Thoracic aorta (tissue), 2 donors: ENCODE data around the gene EEPD1. TPM values are rescaled to one million over a fixed set of nuclear protein-coding genes. Genes with fewer than 3 reads are reported as not detected.

ENCODE experiments used
- ATAC-seq: fragments of 150-250 bp; one replicate; pipeline ENCODE4 v1.8.0; 2017; ENCODE audit warnings: low read depth; ENCODE audit not compliant: insufficient number of reproducible peaks, low FRiP score
- DNase-seq: peaks from one replicate; pipeline ENCODE4 v3.0.0-alpha.2; 2020; ENCODE audit warnings: low spot score
- H3K27ac ChIP-seq, 2 donors: fragments of 200-600 bp; sonication (generic); 1 replicate in 1 of 2; 2 replicates in 1 of 2; pipeline ENCODE4 v1.5.1; 2016; ENCODE audit warnings: mild to moderate bottlenecking in 2 of 2, moderate library complexity in 2 of 2
- H3K27me3 ChIP-seq: fragments of 200-600 bp; sonication (generic); replicated peaks from 2 replicates; pipeline ENCODE4 v1.6.0; 2016; ENCODE audit warnings: mild to moderate bottlenecking; ENCODE audit not compliant: insufficient read depth
- H3K36me3 ChIP-seq: fragments of 200-600 bp; sonication (generic); one replicate; pipeline ENCODE4 v1.5.1; 2016
- H3K4me1 ChIP-seq, 2 donors: fragments of 200-600 bp; sonication (generic); 1 replicate in 1 of 2; 2 replicates in 1 of 2; pipeline versions ENCODE4 v1.5.1 to v1.6.0; 2016; ENCODE audit warnings: low read depth in 2 of 2, mild to moderate bottlenecking in 1 of 2; ENCODE audit not compliant: control insufficient read depth in 1 of 2
- H3K4me3 ChIP-seq: fragments of 200-600 bp; sonication (generic); 2 replicates; pipeline ENCODE4 v1.5.1; 2016; ENCODE audit warnings: mild to moderate bottlenecking
- H3K9me3 ChIP-seq: fragments of 200-600 bp; sonication (generic); 2 replicates; pipeline ENCODE4 v1.5.1; 2016
- total RNA-seq, 2 donors: library from RNA; depleted of rRNA; stranded (reverse); fragments of >200 nt; gene quantifications; one replicate each; pipeline versions ENCODE4 v1.1.0 to v1.2.3, GENCODE V29; 2016
- TF ChIP-seq, protein P1 (sequence below): fragments of 200-600 bp; sonication (generic); IDR thresholded peaks from one replicate; pipeline ENCODE4 v1.5.1; 2019; ENCODE audit warnings: antibody characterized with exemption

Gene EEPD1
- total RNA-seq, 2 donors from 2014 or later, result 14.6 to 17.4 TPM

- ATAC-seq (no peak), DNase-seq (no peak)
- TF ChIP-seq, protein P1, sequence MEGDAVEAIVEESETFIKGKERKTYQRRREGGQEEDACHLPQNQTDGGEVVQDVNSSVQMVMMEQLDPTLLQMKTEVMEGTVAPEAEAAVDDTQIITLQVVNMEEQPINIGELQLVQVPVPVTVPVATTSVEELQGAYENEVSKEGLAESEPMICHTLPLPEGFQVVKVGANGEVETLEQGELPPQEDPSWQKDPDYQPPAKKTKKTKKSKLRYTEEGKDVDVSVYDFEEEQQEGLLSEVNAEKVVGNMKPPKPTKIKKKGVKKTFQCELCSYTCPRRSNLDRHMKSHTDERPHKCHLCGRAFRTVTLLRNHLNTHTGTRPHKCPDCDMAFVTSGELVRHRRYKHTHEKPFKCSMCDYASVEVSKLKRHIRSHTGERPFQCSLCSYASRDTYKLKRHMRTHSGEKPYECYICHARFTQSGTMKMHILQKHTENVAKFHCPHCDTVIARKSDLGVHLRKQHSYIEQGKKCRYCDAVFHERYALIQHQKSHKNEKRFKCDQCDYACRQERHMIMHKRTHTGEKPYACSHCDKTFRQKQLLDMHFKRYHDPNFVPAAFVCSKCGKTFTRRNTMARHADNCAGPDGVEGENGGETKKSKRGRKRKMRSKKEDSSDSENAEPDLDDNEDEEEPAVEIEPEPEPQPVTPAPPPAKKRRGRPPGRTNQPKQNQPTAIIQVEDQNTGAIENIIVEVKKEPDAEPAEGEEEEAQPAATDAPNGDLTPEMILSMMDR, result no peak
- no peaks in the 10 kb centered on the region for H3K9me3 ChIP-seq
- no peak overlapping the region for H3K27ac ChIP-seq
- H3K36me3 ChIP-seq, result no peaks in the 10 kb centered on the region
- no peaks in the 10 kb centered on the region for H3K4me1 ChIP-seq
- H3K27me3 ChIP-seq, result no peaks in the 10 kb centered on the region
- no peak overlapping the region for H3K4me3 ChIP-seq
These were observed 185.2 kb downstream of the EEPD1 start for GRCh38 chr7:36338256-36338655.

GRCh38 chr7:36343548-36343947, 190.5 kb downstream of the EEPD1 start:
- no peak overlapping the region for H3K4me3 ChIP-seq
- DNase-seq (no peak), ATAC-seq (no peak)
- H3K9me3 ChIP-seq, result no peaks in the 10 kb centered on the region
- H3K36me3 ChIP-seq, result no peaks in the 10 kb centered on the region
- peaks cover 0 to 2% of the 10 kb centered on the region in 2 donors for H3K4me1 ChIP-seq
- no peaks in the 10 kb centered on the region for H3K27me3 ChIP-seq
- TF ChIP-seq, protein P1, result no peak
- no peak overlapping the region for H3K27ac ChIP-seq

DNA sequence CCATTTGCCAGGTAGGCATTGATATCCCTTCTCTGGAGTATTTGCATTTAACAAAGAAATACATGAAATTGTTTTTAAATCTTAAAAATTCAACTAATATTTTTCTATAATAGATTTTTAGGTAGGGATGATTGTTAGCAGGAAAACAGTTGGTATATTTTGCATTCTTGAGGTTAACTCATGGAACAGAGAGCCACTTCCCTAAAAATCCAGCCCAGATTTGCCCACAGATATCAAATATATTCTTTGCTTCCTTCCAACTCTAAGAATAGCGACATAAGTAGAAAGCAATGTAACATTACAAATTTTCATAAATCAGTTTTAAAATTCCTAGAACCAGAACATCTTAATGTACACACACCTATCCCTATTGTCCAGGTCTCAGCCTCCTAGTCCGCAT, 191.6 kb downstream of the EEPD1 start:
- H3K4me1 ChIP-seq, result peaks cover 0 to 4% of the 10 kb centered on the region in 2 donors
- H3K27me3 ChIP-seq, result no peaks in the 10 kb centered on the region
- H3K4me3 ChIP-seq, result no peak overlapping the region
- H3K9me3 ChIP-seq, result no peaks in the 10 kb centered on the region
- DNase-seq, result no peak
- TF ChIP-seq, protein P1, result no peak
- H3K27ac ChIP-seq, result no peak overlapping the region
- H3K36me3 ChIP-seq, result no peaks in the 10 kb centered on the region
- ATAC-seq, result no peak

- Histone ChIP-seq H3K27me3 (no peaks in the 10 kb centered on the region), H3K9me3 (no peaks in the 10 kb centered on the region), H3K36me3 (no peaks in the 10 kb centered on the region), H3K27ac (no peak overlapping the region), H3K4me3 (no peak overlapping the region), H3K4me1 (peaks cover 0 to 4% of the 10 kb centered on the region in 2 donors)
- TF ChIP-seq, protein P1, result no peak
- DNase-seq (no peak), ATAC-seq (no peak)
These were observed 193.3 kb downstream of the EEPD1 start for GRCh38 chr7:36346260-36346831.

GRCh38 chr7:36348256-36348655, 195.2 kb downstream of the EEPD1 start:
- no peak overlapping the region for H3K4me3 ChIP-seq
- no peaks in the 10 kb centered on the region for H3K27me3 ChIP-seq
- H3K36me3 ChIP-seq, result no peaks in the 10 kb centered on the region
- TF ChIP-seq, protein P1, result no peak
- H3K9me3 ChIP-seq, result no peaks in the 10 kb centered on the region
- H3K4me1 ChIP-seq, result peaks cover 0 to 4% of the 10 kb centered on the region in 2 donors
- H3K27ac ChIP-seq, result no peak overlapping the region
- ATAC-seq, result no peak
- DNase-seq, result no peak
